GM23338 (cell line): ENCODE data around the gene NMD3. TPM values are rescaled to one million over a fixed set of nuclear protein-coding genes. Genes with fewer than 3 reads are reported as not detected.

Experiments used
- ATAC-seq: fragments of 200-7000 bp; cut with Tn5 transposase; 3 replicates; pipeline ENCODE4 v1.9.1; 2020
- DNase-seq: peaks from one replicate; pipeline ENCODE4 v3.0.0-alpha.2; 2015; ENCODE audit warnings: low spot score
- H2AFZ ChIP-seq: fragments of 200-600 bp; sonication (generic); 2 replicates; pipeline ENCODE4 v1.8.0; 2016; ENCODE audit warnings: antibody characterized with exemption, mild to moderate bottlenecking, moderate library complexity
- H3F3A ChIP-seq: fragments of 200-600 bp; sonication (generic); replicated peaks from 2 replicates; pipeline ENCODE4 v1.8.0; 2017; ENCODE audit warnings: antibody characterized with exemption, mixed run types, low read depth
- H3K27ac ChIP-seq: fragments of 200-600 bp; sonication (generic); 2 replicates; pipeline ENCODE4 v1.6.1; 2016; ENCODE audit warnings: low read depth
- H3K27me3 ChIP-seq: fragments of 200-600 bp; sonication (generic); 2 replicates; pipeline ENCODE4 v1.8.0; 2016; ENCODE audit warnings: mild to moderate bottlenecking, mixed run types, moderate library complexity; ENCODE audit not compliant: insufficient read depth
- H3K36me3 ChIP-seq: fragments of 200-600 bp; sonication (generic); 2 replicates; pipeline ENCODE4 v1.8.0; 2016; ENCODE audit warnings: mild to moderate bottlenecking; ENCODE audit not compliant: insufficient read depth
- H3K4me1 ChIP-seq: fragments of 200-600 bp; sonication (generic); 2 replicates; pipeline ENCODE4 v1.8.0; 2016; ENCODE audit warnings: mild to moderate bottlenecking, moderate library complexity; ENCODE audit not compliant: insufficient read depth
- H3K4me2 ChIP-seq: fragments of 200-600 bp; sonication (generic); 2 replicates; pipeline ENCODE4 v1.7.1; 2017; ENCODE audit warnings: mixed run types
- H3K4me3 ChIP-seq: fragments of 200-600 bp; sonication (generic); 2 replicates; pipeline ENCODE4 v1.6.1; 2016; ENCODE audit warnings: mixed run types
- H3K79me2 ChIP-seq: fragments of 200-600 bp; sonication (generic); replicated peaks from 2 replicates; pipeline ENCODE4 v1.8.0; 2017; ENCODE audit warnings: mild to moderate bottlenecking; ENCODE audit not compliant: insufficient read depth
- H3K9me2 ChIP-seq: fragments of 200-600 bp; sonication (generic); 2 replicates; pipeline ENCODE4 v1.8.0; 2017; ENCODE audit not compliant: insufficient read depth
- H4K20me1 ChIP-seq: fragments of 200-600 bp; sonication (generic); replicated peaks from 2 replicates; pipeline ENCODE4 v1.8.0; 2017; ENCODE audit warnings: mild to moderate bottlenecking; ENCODE audit not compliant: insufficient read depth
- H3K27ac Mint-ChIP-seq: 2 replicates; pipeline ENCODE4 v1.8.0; 2020; ENCODE audit warnings: inconsistent platforms, mild to moderate bottlenecking, moderate library complexity, mixed read lengths
- H3K27me3 Mint-ChIP-seq: 3 replicates; pipeline ENCODE4 v1.8.0; 2022; ENCODE audit warnings: low read depth, mild to moderate bottlenecking, moderate library complexity, mixed read lengths, inconsistent platforms; ENCODE audit not compliant: insufficient read depth, poor library complexity
- H3K36me3 Mint-ChIP-seq: 3 replicates; pipeline ENCODE4 v1.8.0; 2021; ENCODE audit warnings: low read depth, mild to moderate bottlenecking, inconsistent platforms, moderate library complexity, mixed read lengths
- H3K4me1 Mint-ChIP-seq: 3 replicates; pipeline ENCODE4 v1.8.0; 2020; ENCODE audit warnings: mild to moderate bottlenecking, inconsistent platforms, mixed read lengths
- H3K4me3 Mint-ChIP-seq: 3 replicates; pipeline ENCODE4 v1.8.0; 2021; ENCODE audit warnings: moderate library complexity, mild to moderate bottlenecking, inconsistent platforms, mixed read lengths
- H3K9me3 Mint-ChIP-seq: 3 replicates; pipeline ENCODE4 v1.8.0; 2020; ENCODE audit warnings: moderate library complexity, mild to moderate bottlenecking, inconsistent platforms, mixed read lengths
- CREB1 ChIP-seq: fragments of 250-450 bp; sonication (Bioruptor Pico); IDR thresholded peaks from 2 replicates; pipeline ENCODE4 v1.5.0; 2020; ENCODE audit warnings: low read depth, mild to moderate bottlenecking, moderate library complexity
- CTCF ChIP-seq, 2 experiments: fragments of 200-600 bp in 1 of 2; sonication (generic) in 1 of 2; conservative IDR thresholded peaks; 2 replicates each; pipeline versions ENCODE4 v1.5.1 to v1.6.1; 2016 to 2017; ENCODE audit warnings: antibody characterized with exemption in 2 of 2, low read depth in 2 of 2, mild to moderate bottlenecking in 2 of 2, moderate library complexity in 1 of 2
- JUNB ChIP-seq: IDR thresholded peaks from one replicate; pipeline ENCODE4 v1.6.1; 2016; ENCODE audit warnings: antibody characterized with exemption; ENCODE audit not compliant: unreplicated experiment
- POLR2AphosphoS5 ChIP-seq: IDR thresholded peaks from 2 replicates; pipeline ENCODE4 v1.6.1; 2016; ENCODE audit warnings: antibody characterized with exemption, low read depth
- STAT1 ChIP-seq: IDR thresholded peaks from one replicate; pipeline ENCODE4 v1.6.1; 2016; ENCODE audit warnings: antibody characterized with exemption; ENCODE audit not compliant: unreplicated experiment
- ZNF114 ChIP-seq: fragments of 250-450 bp; sonication (Bioruptor Pico); IDR thresholded peaks from 2 replicates; pipeline ENCODE4 v1.5.0; 2020; ENCODE audit warnings: mild to moderate bottlenecking, moderate library complexity
- polyA plus RNA-seq: library from polyadenylated mRNA; unstranded; fragments of >200 nt; fragmentation: Nextera tagmentation; extraction: Ambion mirVana; gene quantifications from 2 replicates; pipeline ENCODE4 v1.2.1, GENCODE V29; 2016
- total RNA-seq: library from RNA; depleted of rRNA; stranded (reverse); fragments of >200 nt; shearing (Covaris generic); gene quantifications from 2 replicates; pipeline ENCODE4 v1.2.3, GENCODE V29; 2014
- TF ChIP-seq, protein P1 (sequence below): IDR thresholded peaks from one replicate; pipeline ENCODE4 v1.6.1; 2018; ENCODE audit warnings: antibody characterized with exemption; ENCODE audit not compliant: unreplicated experiment
- TF ChIP-seq, protein P2 (sequence below): IDR thresholded peaks from 2 replicates; pipeline ENCODE4 v1.6.1; 2016; ENCODE audit warnings: antibody characterized with exemption

NMD3 gene
- total and polyA plus RNA-seq, 2 experiments from 2014 or later = 27.3 to 67.4 TPM

DNA sequence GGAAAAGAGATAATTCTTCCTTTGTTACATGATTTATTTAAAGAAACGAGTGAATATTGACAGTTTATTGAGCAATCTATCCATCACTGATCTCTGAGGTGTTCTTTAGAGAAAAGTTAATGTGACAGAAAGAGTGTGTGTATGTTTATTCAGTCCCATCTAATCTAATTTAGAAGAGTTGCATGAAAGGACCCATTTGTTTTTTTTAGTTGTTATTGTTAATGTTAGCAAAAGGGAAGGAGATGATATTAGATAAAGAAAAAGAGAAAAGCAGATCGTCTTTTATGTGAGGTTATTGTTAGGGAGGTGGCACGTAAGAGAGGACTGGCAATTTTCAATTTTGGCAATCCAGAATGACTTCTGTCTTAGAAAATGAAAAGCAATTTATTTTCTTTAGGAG, 46.5 kb downstream of the NMD3 start (continued):
- TF ChIP-seq, protein P1, sequence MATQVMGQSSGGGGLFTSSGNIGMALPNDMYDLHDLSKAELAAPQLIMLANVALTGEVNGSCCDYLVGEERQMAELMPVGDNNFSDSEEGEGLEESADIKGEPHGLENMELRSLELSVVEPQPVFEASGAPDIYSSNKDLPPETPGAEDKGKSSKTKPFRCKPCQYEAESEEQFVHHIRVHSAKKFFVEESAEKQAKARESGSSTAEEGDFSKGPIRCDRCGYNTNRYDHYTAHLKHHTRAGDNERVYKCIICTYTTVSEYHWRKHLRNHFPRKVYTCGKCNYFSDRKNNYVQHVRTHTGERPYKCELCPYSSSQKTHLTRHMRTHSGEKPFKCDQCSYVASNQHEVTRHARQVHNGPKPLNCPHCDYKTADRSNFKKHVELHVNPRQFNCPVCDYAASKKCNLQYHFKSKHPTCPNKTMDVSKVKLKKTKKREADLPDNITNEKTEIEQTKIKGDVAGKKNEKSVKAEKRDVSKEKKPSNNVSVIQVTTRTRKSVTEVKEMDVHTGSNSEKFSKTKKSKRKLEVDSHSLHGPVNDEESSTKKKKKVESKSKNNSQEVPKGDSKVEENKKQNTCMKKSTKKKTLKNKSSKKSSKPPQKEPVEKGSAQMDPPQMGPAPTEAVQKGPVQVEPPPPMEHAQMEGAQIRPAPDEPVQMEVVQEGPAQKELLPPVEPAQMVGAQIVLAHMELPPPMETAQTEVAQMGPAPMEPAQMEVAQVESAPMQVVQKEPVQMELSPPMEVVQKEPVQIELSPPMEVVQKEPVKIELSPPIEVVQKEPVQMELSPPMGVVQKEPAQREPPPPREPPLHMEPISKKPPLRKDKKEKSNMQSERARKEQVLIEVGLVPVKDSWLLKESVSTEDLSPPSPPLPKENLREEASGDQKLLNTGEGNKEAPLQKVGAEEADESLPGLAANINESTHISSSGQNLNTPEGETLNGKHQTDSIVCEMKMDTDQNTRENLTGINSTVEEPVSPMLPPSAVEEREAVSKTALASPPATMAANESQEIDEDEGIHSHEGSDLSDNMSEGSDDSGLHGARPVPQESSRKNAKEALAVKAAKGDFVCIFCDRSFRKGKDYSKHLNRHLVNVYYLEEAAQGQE = no peak
- TF ChIP-seq, protein P2, sequence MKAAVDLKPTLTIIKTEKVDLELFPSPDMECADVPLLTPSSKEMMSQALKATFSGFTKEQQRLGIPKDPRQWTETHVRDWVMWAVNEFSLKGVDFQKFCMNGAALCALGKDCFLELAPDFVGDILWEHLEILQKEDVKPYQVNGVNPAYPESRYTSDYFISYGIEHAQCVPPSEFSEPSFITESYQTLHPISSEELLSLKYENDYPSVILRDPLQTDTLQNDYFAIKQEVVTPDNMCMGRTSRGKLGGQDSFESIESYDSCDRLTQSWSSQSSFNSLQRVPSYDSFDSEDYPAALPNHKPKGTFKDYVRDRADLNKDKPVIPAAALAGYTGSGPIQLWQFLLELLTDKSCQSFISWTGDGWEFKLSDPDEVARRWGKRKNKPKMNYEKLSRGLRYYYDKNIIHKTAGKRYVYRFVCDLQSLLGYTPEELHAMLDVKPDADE = no peak
- no peak for TF ChIP-seq POLR2AphosphoS5

DNA sequence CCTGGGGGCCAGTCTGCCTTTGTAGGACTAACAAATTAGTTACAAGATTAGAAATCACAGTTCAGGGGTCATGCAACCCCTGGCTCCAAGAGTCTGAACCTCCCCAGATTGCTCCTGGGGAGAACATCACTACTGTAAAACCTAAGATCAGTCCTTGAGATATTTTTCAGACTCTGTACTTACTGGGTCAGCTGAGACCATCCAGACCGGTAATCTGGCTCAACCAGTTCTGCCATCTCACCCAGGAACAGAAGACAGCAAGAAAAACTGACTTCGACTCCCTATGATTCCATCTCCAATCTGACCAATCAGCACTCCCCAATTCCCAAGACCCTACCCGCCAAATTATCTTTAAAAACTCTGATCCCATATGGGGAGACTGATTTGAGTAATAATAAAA, 47.5 kb downstream of the NMD3 start:
- DNase-seq = no peak
- no peak for ATAC-seq
- Histone ChIP-seq H3K27ac (no peak overlapping the region), H3K4me3 (no peak overlapping the region), H3K36me3 (peaks cover 7% of the 10 kb centered on the region), H3F3A (no peaks in the 10 kb centered on the region), H2AFZ (no peak overlapping the region), H3K27me3 (no peaks in the 10 kb centered on the region), H3K9me2 (no peaks in the 10 kb centered on the region), H3K4me1 (no peaks in the 10 kb centered on the region; the same call in 1 of the 2 replicates), H3K4me2 (no peak overlapping the region), H3K79me2 (no peaks in the 10 kb centered on the region), H4K20me1 (no peaks in the 10 kb centered on the region)
- Mint-ChIP-seq H3K27me3 (no peaks in the 10 kb centered on the region), H3K9me3 (peaks cover 5% of the 10 kb centered on the region), H3K4me3 (no peak overlapping the region), H3K4me1 (peaks cover 9% of the 10 kb centered on the region; the same call in 2 of the 3 replicates), H3K27ac (no peak overlapping the region), H3K36me3 (peaks cover 21% of the 10 kb centered on the region)
- no peak for TF ChIP-seq CREB1 (CRISPR knock-in tag)
- TF ChIP-seq ZNF114 = no peak
- TF ChIP-seq STAT1 = no peak

- H3K36me3 Mint-ChIP-seq = peaks cover 21% of the 10 kb centered on the region
- Histone ChIP-seq H3K27me3 (no peaks in the 10 kb centered on the region), H3K27ac (no peak overlapping the region), H4K20me1 (no peaks in the 10 kb centered on the region), H3K4me2 (no peak overlapping the region; the same call in 1 of the 2 replicates), H3K36me3 (no peaks in the 10 kb centered on the region), H2AFZ (peak overlapping the region; percentile 18; the same call in 1 of the 2 replicates), H3F3A (no peaks in the 10 kb centered on the region), H3K79me2 (no peaks in the 10 kb centered on the region), H3K9me2 (no peaks in the 10 kb centered on the region), H3K4me1 (no peaks in the 10 kb centered on the region; the same call in 1 of the 2 replicates), H3K4me3 (no peak overlapping the region)
- no peak overlapping the region for H3K27ac Mint-ChIP-seq
- DNase-seq (no peak), ATAC-seq (no peak)
- peaks cover 9% of the 10 kb centered on the region; the same call in 2 of the 3 replicates for H3K4me1 Mint-ChIP-seq
- no peak overlapping the region for H3K4me3 Mint-ChIP-seq
- peaks cover 9% of the 10 kb centered on the region; the same call in 2 of the 3 replicates for H3K9me3 Mint-ChIP-seq
- peaks cover 1% of the 10 kb centered on the region for H3K27me3 Mint-ChIP-seq
- TF ChIP-seq JUNB (no peak), POLR2AphosphoS5 (no peak), CREB1 (CRISPR knock-in tag) (no peak), CTCF (conservative IDR thresholded peaks at IDR 0.05; ENCODE audit: low read depth in 2 of 2) (no peak)
Measured at GRCh38 chr3:161270991-161271390, 49.9 kb downstream of the NMD3 start.
